Endometrial microvascular endothelial cells (primary cell): Measurements from ENCODE around the gene CDYL2. TPM values are rescaled to one million over a fixed set of nuclear protein-coding genes. Genes with fewer than 3 reads are reported as not detected.

Source experiments
- in situ Hi-C: cut with HindIII; loops from 2 replicates; pipeline ENCODE4 v1.10.0; 2017; ENCODE audit warnings: low sequenced_read_pairs, low pct_unique_long_range_greater_than_20kb; ENCODE audit errors: inconsistent ontology term
- total RNA-seq: library from RNA; depleted of rRNA; stranded (reverse); fragments of >200 nt; gene quantifications from one replicate; pipeline ENCODE4 v1.2.3, GENCODE V29; 2015; ENCODE audit errors: inconsistent ontology term

CDYL2 gene
- total RNA-seq, 1 donor from 2014 or later, result 17.6 TPM

DNA sequence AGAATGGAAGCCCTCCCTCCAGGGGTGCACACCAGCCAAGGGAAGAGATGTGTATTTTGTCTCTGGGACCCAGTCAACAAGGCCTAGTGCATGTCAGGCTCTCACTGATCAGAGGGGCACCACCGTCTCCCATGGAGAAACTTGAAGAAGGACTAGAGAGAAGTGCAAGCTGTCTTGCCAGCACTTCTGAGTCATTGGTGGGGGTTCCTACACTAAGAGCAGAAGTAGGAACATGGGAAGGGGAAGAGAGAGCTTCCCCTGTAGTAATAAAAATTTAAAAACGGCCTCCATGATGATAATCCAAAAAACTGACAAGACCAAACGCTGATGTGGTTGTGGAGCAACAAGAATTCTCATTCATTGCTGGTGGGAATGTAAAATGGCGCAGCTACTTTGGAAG, 217.3 kb downstream of the CDYL2 start:
- in situ Hi-C loops, result no loop called here

DNA sequence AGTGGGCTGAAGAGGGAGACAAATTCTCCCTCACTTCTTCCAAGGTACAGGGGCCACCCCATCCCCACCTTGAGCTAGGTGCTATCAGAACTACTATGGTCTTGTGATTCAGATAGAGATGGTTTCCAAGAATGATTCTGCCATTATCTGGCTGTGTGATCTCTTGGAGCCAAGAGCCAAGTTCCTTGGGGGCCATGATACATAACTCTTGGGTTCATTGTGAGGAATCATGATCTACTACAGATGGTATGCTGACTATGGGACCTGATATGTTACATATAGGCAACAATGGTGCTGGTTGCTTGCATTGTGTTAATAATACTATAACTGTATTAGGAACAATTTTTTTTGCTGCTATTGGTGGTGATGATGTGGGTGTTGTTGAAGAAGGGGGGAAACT, 217.9 kb downstream of the CDYL2 start:
- in situ Hi-C loops, result no loop called here

DNA sequence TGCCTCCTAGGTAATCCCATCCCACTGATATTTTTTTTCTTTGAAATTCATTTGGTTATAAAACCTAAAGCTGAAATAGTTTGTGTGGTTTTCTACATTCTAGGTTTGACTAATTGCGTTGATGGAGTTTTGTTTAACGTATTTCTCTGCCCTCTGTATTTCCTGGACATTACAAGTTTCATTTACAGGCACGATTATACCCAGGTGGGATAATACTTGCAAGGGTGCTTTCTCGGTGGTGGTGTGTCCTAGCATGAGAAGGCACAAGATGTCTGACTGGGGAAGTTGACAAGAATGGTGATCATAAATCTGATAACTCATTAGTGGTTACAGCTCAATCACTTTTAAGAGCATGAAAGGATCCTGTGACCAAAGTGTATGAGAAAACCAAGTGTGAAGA, 218.6 kb downstream of the CDYL2 start:
- in situ Hi-C loops, result no loop called here

DNA sequence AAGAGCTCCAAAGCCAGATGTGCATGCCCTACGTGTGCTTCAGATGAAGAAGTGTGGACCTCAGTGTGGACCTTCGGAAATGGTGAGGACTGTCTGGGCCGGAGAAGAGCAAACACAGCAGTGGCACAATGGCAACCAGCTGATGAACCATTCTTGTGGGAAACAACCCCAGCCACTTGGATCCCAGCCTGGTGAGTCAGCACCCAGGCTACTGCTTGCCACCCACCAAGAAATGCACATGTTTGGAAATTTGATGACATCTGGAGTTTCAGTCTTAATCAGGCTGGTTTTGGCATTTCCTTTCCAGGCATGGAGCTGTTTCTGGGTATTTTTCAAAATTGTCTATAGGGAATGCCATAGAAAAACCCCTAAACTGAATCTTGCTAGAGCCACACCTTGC, 220.9 kb downstream of the CDYL2 start:
- in situ Hi-C loops, result no loop called here

DNA sequence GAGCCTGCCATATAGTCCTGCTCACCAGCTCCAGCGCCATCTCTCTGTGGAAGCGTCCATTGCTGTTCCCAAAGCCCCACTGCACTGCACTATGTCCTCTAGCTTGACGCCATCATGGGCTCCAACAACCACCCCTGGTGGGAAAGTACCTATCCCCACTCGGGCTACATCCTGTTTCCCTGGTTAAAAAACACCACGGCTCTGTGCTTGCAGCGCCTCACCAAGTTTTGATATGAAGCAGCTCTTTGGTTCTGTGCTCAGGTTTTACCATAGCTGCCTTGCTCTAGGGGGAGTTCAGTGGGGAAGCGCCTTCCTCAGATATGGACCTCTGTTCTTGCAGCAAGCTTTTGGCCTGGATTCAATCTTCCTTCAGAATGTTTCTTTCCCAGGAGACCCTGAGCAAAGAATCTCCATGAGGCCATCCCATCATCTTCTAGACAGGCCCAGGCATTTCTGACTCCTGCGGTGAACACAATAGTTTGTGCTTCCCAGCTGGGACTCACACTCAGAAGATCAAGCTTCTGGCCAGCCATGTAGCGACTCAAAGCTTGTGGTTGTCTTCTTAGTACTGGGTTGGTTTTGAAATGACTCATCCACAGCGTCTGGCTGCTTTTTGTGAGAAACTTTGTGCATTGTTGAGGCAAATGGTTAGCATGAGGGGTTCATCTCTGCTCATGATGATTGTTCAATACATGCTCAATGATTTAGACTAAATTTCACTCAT, 224.1 kb downstream of the CDYL2 start:
- in situ Hi-C loops, result no loop called here

DNA sequence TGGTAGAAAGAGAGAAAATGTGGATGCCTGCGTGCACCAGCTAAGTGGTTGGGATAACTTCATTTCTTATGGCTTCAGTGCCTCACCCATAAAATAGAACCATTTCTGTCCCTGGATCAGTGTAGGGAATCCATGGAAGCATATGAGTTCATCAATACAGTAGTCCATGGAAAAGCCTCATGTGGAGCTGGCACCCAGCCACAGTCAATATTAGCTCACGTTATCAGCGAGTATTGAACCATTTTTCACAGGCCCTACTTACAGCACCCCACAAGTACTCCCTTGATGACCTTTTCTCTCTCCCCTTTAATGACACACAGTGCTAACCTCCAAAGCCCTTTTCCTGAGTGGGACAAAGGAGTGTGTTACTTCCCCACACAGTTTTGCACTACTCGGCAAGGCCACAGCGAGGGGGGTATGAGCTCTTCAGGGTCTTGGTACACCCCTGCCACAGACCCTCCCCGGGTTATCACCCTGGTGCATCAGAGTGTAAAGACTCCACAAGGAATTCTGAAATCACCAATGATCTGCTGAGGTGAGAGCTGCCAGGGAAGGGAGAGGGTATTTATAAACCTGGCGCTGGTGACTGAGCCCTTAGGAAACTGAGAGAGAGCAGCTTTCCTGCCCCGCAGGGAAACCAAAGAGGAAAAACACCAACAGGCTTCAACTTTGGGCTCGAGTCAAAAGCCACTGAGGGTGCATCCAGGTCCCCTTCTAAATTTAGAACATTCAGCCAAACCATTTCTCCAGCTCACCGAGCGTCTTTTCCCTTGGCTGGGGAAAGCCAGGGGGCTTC, 226.7 kb downstream of the CDYL2 start:
- in situ Hi-C loops, result no loop called here

DNA sequence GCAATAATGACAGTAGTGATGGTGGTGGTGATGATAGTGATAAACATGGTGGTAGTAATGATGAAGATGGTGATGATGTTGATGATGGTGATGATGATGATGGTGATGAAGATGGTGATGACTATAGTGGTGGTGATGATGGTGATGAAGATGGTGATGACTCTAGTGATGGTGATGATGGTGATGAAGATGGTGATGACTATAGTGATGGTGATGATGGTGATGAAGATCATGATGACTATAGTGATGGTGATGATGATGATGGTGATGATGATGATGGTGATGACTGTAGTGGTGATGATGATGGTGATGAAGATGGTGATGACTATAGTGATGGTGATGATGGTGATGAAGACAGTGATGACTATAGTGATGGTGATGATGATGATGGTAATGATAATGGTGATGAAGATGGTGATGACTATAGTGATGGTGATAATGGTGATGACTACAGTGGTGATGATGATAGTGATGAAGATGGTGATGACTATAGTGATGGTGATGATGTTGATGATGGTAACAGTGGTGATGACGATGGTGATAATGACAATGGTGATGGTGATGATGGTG, 228.0 kb downstream of the CDYL2 start:
- in situ Hi-C loops, result no loop called here

DNA sequence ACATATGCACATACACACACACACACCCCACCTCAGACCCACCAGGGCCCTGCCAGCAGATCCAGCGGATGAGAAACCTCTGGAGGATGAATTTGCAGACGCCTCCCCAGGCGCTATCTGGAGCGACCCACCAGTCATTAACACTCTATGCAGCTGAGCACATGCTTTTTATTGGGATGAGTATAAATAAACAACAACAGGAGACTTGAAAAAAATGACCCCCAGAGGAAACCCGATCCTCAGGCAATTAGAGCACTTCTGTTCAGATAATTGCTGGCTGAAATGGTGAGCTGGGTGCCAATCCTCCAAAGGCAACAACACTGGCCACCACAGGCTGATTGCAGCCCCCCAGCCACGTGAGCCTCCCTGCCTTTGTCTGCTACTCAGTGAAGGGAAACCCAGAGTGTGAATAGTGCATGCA, 230.7 kb downstream of the CDYL2 start:
- in situ Hi-C loops, result no loop called here

DNA sequence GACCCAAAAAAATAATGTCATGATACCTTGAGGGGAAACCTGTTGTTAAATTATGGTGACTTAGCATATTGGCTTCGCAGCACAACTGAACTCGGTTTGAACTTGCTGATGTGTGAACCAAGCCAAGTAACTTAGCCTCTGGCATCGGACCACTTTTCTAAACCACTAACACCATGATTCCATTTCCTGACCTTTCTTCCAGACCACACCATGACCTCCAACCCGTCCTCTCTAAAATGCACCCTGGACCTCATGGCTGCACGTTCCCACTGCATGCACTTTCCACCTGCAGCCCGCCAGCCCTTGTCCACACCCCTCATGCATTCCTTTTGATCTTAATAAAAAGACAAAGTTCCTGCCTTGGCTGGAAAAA, 234.3 kb downstream of the CDYL2 start:
- in situ Hi-C loops, result no loop called here

DNA sequence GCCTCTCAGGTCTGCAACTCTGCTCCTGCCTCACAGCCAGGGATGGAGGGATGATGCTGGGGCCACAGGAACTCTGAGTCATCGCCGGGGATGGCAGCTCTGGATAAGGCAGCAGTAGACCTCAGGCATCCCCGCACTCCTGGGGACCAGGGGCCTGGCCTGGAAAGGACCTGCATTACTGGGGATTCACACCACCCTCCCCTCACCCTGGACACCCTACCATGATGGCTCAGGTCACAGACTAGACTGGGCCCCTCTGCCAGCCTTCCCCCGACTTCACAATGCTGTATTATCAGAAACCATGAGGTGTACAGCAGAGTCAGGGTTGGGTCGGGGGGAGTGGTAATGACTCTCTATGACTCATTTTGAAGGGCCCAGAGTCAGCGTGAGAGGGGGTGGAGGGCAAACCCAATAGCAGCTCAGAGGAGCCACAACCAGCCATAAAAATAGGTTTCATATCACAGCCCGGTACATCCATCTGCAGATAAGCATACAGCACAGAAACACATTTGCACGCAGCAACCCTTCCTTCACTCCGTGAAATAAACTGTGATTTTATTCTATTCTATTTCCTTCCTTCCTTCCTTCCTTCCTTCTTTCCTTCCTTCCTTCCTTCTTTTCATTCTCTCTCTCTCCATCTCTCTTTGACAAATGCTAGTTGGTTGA, 234.8 kb downstream of the CDYL2 start:
- in situ Hi-C loops, result no loop called here

DNA sequence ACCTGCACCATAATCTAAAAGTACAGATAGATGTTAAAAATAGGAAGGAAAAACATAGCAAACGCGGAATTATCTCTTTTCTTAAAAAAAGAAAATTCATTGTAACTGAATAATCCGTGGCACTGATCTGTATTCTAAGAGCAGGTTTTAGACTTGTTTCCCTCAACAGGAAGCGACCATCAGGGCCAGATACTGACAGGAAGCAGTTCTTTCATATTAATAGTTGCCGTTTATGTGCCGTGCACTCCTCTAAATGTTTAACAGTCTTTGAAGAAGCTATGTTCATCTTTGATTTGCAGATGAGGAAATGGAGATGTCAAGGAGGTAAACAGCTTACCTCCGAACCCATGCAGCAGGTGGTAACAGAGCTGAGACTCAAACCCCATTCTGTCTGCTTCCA, 240.0 kb downstream of the CDYL2 start:
- in situ Hi-C loops, result no loop called here

DNA sequence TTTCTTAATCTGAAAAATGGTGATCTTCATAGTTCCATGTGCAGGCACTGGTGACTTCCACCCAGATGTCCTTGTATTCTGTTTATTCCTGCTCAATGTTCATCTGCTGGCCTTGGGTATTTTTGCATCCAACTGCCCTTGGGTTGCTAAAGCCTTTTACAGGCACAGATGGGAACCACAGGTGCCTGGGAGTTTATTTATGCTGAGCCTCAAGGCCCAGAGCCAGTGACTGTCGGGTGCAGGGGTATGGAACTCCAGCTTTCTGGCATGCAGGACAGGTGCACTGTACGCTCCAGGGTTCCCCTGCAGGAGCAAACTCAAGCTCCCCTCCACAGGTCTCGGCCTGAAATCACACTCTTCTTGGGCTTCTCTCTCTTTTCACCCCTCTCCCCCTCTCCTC, 241.3 kb downstream of the CDYL2 start:
- in situ Hi-C loops, result no loop called here

DNA sequence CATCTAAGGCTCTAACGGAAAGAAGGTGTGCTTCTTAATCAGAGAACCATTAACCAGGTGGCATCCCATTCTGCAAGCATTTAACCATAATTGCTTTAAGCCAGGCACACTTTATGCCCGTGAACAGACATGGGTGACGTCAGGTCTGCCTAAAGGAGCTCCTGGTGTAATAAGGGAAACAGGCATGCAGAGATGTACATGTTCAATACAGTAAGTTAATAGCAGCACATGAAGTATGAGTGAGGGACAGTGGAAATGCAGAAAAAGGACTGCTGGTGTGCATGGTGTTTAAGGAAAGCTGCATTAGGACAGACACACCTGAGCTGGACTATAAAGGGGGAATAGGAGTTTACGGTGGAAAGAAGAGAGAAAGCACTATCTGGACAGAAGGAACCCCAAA, 245.0 kb downstream of the CDYL2 start:
- in situ Hi-C loops, result no loop called here

DNA sequence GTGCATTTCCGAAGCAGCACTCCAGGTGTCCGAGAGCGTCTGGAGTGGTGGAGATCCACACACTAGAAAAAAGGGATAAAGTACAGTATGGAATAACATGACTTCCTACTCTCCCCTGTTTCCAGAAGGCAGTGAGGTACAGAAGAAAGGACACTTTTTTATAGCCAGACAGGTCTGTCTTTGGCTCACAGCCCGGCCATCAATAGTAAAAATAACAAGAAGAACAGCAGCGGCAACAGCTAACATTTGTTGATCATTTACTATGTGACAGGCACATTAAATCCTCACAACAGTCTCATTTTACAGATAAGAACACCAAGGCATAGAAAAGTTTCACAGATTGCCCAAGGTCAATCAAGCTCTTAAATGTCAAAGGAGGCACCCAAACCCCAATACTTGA, 247.4 kb downstream of the CDYL2 start:
- in situ Hi-C loops, result no loop called here

DNA sequence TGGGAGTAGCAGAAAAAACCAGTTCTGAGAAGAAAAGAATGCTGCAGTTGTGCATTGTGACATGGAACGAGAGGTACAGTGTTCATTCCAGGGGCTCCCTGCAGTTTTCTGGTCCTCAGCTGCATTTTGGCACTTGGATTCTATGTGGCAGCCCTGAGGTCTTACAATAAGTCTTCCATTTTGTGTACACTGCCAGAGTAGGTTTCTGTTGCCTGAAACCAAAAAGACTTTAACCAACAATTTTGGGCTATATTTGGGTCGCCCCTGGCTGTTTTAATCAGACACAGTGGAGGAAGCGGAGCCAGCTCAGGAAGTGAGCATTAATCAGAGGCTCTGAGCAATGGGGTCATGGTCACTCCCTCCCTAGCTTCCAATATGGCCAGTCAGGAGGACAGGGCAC, 247.9 kb downstream of the CDYL2 start:
- in situ Hi-C loops, result no loop called here

DNA sequence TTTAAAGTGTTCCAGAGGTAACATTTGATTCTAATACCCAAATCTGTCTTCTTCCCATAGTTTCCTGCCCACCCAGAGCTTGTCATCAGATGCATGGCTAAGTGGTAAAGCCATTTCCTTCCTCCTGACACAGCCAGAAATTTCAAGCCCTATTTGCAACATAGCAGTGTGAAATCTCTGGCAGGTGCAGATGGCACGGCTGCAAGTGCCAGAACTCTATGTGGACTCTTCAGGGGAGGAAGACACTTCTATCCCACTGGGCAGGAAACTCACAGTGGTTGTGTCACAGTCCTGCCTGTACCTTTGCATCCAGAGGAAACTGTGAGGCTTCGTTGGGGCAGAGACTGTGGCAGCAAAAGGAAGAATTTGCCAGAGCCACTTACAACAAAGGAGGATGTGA, 250.4 kb downstream of the CDYL2 start:
- in situ Hi-C loops, result no loop called here

DNA sequence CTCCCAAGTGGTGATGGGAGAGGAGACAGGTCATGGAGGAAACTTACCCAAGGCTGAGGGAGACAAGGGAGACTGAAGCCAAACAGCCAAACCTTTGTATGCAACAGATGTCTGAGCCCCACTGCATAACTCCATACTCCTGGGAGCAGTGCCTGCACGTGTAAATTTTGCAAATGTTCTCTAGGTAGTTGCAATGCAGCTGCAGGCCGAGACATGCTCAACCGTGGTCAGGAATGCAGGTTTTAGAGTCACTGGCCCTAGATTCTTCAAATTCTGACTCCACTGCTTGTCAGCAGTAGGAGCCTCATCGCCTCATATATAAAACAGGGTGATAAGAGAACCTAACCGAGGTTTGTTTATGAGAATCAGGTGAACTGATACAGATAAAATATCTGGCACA, 252.1 kb downstream of the CDYL2 start:
- in situ Hi-C loops, result no loop called here
